K562 (cell line): ENCODE data around the gene ASPG.

Source experiments
- BACH1 ChIP-seq: fragments of 200-800 bp; sonication (Bioruptor generic); IDR thresholded peaks from 2 replicates; pipeline ENCODE4 v1.6.1; 2016; ENCODE audit warnings: missing genetic modification characterization, missing compliant biosample characterization
- ZNF311 ChIP-seq: fragments of 250-450 bp; sonication (Bioruptor Pico); IDR thresholded peaks from 2 replicates; pipeline ENCODE4 v1.4.0; 2020; ENCODE audit warnings: mild to moderate bottlenecking, moderate library complexity
- ZNF778 ChIP-seq: fragments of 450-650 bp; formaldehyde crosslinking; IDR thresholded peaks from 2 replicates; pipeline ENCODE4 v1.4.0; 2020; ENCODE audit warnings: mild to moderate bottlenecking, moderate library complexity
- ZZZ3 ChIP-seq: fragments of 450-650 bp; IDR thresholded peaks from 2 replicates; pipeline ENCODE4 v1.6.1; 2016; ENCODE audit warnings: antibody characterized with exemption, mild to moderate bottlenecking, moderate library complexity
- TF ChIP-seq, protein P1 (sequence below), 3 experiments: IDR thresholded peaks in 2 of 3; conservative IDR thresholded peaks in 1 of 3; 2 replicates each; pipeline ENCODE4 v1.5.1; 2011 to 2012; ENCODE audit warnings: low read length in 3 of 3, mild to moderate bottlenecking in 3 of 3, control low read depth in 2 of 3, improper control_type of control experiment in 1 of 3, inconsistent platforms in 1 of 3, low read depth in 1 of 3, mixed read lengths in 1 of 3, moderate library complexity in 1 of 3; ENCODE audit not compliant: insufficient read depth in 2 of 3
- TF ChIP-seq, protein P2 (sequence below): IDR thresholded peaks from 2 replicates; pipeline ENCODE4 v1.6.1; 2016; ENCODE audit warnings: missing genetic modification characterization, missing compliant biosample characterization
- TF ChIP-seq, protein P3 (sequence below): sonication (generic); formaldehyde crosslinking; IDR thresholded peaks from 2 replicates; pipeline ENCODE4 v1.9.0; 2022; ENCODE audit warnings: mild to moderate bottlenecking, missing genetic modification reagents
- TF ChIP-seq, protein P4 (sequence below), 2 experiments: IDR thresholded peaks in 1 of 2; conservative IDR thresholded peaks in 1 of 2; 2 replicates each; pipeline ENCODE4 v1.6.1; 2016; ENCODE audit warnings: low read depth in 2 of 2, mild to moderate bottlenecking in 1 of 2, missing compliant biosample characterization in 1 of 2, missing genetic modification characterization in 1 of 2, moderate library complexity in 1 of 2
- TF ChIP-seq, protein P5 (sequence below): sonication (generic); formaldehyde crosslinking; IDR thresholded peaks from 2 replicates; pipeline ENCODE4 v1.5.0; 2020; ENCODE audit warnings: missing genetic modification reagents

DNA sequence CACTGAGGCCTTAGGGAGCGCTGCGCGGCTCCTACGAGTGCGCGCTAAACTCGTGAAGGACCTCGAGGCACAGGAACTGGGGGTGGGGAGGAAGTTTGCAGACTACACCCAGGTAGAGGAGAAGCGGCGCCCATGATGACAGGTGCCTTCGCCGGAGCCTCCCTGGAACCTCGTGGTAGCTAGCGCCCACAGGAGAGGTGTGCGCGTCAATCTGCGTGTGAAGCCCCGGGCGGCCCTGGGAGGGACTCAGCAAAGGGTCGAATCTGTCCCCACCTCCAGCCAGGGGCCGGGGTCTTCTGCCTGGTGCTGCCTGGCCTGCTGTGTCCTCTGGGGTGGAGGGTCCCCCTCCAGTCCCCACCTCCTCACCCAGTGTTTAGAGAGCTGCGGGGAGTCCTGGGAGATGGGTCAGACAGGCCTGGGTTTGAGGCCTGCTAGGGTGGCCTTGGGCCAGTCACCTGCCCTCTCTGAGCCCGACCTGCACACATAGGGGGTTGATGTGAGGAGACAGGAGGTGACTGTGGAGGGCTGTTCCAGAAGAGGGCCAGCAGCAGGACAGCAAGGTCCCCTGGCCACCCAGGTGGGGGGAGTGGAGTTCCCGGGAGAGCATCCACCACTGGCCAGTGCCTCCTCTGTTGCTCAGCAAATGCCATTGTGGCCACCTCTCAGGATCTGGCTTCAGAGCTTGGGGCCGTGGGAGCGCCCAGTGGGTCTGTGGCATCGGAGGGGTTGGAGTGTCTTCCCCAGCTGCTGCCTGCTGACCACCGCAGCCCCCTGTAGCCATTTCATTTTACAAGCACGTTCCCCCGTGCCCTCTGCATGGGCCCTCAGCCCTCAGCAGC is 32.7 kb downstream of the ASPG start:
- TF ChIP-seq ZNF311, result no peak
- TF ChIP-seq ZNF778 (CRISPR knock-in tag), result no peak
- TF ChIP-seq ZZZ3, result no peak
- TF ChIP-seq, protein P1, sequence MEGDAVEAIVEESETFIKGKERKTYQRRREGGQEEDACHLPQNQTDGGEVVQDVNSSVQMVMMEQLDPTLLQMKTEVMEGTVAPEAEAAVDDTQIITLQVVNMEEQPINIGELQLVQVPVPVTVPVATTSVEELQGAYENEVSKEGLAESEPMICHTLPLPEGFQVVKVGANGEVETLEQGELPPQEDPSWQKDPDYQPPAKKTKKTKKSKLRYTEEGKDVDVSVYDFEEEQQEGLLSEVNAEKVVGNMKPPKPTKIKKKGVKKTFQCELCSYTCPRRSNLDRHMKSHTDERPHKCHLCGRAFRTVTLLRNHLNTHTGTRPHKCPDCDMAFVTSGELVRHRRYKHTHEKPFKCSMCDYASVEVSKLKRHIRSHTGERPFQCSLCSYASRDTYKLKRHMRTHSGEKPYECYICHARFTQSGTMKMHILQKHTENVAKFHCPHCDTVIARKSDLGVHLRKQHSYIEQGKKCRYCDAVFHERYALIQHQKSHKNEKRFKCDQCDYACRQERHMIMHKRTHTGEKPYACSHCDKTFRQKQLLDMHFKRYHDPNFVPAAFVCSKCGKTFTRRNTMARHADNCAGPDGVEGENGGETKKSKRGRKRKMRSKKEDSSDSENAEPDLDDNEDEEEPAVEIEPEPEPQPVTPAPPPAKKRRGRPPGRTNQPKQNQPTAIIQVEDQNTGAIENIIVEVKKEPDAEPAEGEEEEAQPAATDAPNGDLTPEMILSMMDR (IDR thresholded peaks at IDR 0.05 in 2 of 3, conservative IDR thresholded peaks at IDR 0.05 in 1 of 3; ENCODE audit: insufficient read depth in 2 of 3, low read depth in 1 of 3, low read length in 3 of 3), result no peak
- TF ChIP-seq, protein P2, sequence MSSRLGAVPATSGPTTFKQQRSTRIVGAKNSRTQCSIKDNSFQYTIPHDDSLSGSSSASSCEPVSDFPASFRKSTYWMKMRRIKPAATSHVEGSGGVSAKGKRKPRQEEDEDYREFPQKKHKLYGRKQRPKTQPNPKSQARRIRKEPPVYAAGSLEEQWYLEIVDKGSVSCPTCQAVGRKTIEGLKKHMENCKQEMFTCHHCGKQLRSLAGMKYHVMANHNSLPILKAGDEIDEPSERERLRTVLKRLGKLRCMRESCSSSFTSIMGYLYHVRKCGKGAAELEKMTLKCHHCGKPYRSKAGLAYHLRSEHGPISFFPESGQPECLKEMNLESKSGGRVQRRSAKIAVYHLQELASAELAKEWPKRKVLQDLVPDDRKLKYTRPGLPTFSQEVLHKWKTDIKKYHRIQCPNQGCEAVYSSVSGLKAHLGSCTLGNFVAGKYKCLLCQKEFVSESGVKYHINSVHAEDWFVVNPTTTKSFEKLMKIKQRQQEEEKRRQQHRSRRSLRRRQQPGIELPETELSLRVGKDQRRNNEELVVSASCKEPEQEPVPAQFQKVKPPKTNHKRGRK (tag), result no peak
- TF ChIP-seq, protein P3, sequence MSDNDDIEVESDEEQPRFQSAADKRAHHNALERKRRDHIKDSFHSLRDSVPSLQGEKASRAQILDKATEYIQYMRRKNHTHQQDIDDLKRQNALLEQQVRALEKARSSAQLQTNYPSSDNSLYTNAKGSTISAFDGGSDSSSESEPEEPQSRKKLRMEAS (CRISPR knock-in tag), result no peak
- TF ChIP-seq, protein P4, sequence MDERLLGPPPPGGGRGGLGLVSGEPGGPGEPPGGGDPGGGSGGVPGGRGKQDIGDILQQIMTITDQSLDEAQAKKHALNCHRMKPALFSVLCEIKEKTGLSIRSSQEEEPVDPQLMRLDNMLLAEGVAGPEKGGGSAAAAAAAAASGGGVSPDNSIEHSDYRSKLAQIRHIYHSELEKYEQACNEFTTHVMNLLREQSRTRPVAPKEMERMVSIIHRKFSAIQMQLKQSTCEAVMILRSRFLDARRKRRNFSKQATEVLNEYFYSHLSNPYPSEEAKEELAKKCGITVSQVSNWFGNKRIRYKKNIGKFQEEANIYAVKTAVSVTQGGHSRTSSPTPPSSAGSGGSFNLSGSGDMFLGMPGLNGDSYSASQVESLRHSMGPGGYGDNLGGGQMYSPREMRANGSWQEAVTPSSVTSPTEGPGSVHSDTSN (CRISPR knock-in tag; IDR thresholded peaks at IDR 0.05; ENCODE audit: low read depth), result no peak
- TF ChIP-seq, protein P4 (tag; conservative IDR thresholded peaks at IDR 0.05; ENCODE audit: low read depth), result no peak
- no peak for TF ChIP-seq BACH1
- TF ChIP-seq, protein P5, sequence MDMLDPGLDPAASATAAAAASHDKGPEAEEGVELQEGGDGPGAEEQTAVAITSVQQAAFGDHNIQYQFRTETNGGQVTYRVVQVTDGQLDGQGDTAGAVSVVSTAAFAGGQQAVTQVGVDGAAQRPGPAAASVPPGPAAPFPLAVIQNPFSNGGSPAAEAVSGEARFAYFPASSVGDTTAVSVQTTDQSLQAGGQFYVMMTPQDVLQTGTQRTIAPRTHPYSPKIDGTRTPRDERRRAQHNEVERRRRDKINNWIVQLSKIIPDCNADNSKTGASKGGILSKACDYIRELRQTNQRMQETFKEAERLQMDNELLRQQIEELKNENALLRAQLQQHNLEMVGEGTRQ, result no peak
